ENCODE data around the gene LASP1NB.

LASP1NB gene

GRCh38 chr17:38925263-38925995 lies at the start of gene LASP1NB:
TSS of gene LASP1NB (plus strand) at chr17:38925614.
- DNase-seq (ENCODE audit: low read depth in 2 of 2): no peak

GRCh38 chr17:38877130-38877851 lies 48.1 kb upstream of the LASP1NB start:
- no peak for DNase-seq (ENCODE audit: low read depth in 2 of 2)

DNA sequence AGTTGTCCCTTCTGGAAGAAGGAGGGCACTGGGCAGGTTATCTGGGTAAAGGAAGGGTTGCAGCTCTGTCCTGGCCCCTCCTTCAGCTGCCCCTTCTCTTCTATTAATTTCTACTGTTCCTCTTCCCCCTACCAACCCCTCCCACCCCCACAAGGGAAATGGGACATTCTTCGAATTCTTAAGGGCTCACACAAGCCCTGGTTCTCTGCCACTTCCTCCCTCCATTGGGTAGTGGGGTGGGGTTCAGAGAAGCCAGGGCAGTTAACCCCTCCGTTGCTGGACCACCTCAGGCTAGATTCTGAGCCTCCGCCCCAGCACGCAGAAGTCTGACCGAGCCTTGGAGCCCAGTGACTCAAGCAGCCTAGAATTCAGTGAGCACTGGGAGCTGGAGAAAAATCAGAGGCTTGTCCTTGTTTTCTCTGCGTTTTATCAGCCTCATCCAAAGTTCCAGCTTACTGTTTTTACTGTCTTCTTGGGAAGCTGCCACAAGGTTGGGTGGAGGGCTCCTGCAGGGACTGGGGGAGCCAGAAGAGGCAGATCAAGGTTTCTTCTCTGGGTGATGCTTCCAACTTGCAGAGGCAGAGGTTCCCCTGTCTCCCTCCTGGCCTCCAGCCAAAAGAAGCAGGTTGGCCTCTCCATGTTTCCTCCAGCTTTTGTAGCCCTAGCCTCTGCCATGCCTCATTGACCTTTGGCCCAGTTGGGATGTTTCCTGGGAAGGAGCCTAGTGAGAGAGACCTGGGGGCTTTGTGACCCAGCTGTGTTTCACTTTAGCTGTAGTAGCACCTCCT lies 45.3 kb upstream of the LASP1NB start:
- DNase-seq (ENCODE audit: low read depth in 2 of 2): peak; percentile 26 to 66

- peak; percentile 56 to 57 for DNase-seq (ENCODE audit: low read depth in 2 of 2)
Measured at GRCh38 chr17:38881600-38882191, 43.7 kb upstream of the LASP1NB start.

- DNase-seq (ENCODE audit: low read depth in 2 of 2): no peak
Measured at GRCh38 chr17:38882870-38883269, 42.5 kb upstream of the LASP1NB start.

DNA sequence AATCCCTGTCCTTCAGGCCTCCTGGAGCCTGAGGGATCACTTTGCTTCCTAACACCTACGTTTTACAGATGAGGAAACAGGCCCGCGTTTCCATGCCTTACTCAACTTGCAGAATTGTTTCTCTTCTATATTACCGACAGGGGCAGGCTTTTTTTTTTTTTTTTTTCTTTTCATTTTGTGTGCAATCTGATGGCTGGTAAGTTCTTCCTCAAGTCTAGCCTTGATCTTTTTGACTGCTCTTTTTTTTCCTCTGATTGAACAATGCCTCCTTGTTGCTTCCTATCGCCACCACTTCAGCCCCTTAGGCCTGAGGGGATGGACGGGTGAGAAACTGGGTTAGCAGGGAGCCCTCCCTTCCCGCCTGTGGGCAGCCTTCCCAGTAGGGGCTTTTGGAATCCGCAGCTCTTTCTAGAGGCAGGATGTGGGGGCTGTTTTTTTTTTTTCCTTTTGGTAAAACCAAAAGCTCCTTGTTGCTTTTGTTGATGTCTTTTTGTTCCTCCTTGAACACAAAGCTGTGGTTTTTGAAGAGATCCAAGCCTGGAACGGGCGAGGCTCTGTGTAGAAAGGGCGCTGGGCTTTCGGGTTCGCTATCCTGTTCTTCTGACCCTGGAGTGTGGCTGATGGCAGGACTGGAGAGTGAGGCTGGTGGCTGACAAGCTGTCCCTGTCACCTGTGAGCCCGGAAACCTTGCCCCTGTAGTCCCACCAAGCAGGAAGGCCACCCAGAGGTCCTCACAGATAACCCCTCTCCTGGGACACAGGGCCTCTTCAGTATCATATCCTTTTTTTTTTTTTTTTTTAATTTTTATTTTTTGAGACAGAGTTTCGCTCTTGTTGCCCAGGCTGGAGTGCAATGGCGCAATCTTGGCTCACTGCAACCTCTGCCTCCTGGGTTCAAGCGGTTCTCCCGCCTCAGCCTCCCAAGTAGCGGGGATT lies 41.6 kb upstream of the LASP1NB start:
- no peak for DNase-seq (ENCODE audit: low read depth in 2 of 2)

- no peak for DNase-seq (ENCODE audit: low read depth in 2 of 2)
Measured at GRCh38 chr17:38885044-38885727, 40.2 kb upstream of the LASP1NB start.

DNA sequence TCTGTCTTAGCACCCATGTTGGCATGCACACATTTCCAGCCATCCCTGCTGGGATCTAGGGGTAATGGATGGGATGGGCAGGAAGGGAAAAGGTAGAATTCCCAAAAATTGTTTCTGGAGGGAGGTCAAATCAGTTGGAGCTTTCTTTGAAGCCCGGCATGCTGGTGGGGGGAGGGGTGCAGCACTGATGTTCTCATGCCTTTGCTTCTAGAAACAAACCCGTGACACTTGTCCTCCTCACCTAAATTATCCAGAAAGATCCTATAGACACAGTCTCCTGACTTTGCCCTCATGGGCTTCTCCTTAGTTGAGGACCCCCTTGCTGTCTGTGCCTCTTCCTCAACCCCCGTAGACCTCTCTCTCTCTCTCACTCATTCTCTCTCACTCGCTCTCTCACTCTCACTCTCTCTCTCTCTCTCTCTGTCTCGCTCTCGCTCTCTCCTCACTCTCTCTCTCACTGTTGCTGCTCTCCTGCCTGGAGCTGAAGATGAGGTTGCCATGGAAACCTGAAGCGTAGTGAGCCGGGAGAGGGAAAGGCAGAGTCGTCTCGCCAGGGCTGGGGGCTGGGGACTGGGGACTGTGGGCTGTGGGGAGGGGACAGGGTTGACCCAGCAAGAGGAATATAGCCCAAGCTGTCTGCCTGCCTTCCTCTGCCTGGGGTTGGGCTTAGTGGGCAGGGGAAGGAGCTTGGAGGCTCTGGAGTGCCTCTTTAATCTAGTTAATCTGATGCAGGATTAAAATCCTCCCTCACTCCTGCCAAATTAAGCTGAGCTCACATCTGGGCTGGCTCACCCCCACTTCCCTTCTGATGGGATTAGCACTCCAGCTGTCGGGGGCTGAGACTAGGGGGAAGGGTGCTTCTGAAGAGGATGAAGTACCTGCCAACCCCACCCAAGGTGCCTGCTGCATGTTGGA lies 39.4 kb upstream of the LASP1NB start:
- DNase-seq (ENCODE audit: low read depth in 2 of 2): no peak

GRCh38 chr17:38886643-38887010 lies 38.8 kb upstream of the LASP1NB start:
- DNase-seq (ENCODE audit: low read depth in 2 of 2): no peak

DNA sequence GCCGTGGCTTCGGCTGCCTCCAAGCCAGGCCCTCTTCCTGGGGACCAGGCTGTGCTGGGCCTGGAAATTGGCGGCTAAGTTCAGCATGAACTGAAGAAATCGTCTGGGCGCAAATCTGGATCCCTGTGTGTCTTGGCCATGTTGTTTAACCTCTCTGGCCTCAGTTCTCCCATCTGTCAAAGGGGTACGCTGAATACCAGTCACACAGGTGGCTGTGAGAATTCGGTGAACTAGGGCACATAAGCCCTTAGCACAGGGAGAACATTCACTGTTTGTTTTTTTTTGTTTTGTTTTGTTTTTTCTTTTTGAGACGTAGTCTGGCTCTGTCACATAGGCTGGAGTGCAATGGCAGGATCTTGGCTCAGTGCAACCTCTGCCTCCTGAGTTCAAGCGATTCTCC lies 36.6 kb upstream of the LASP1NB start:
- DNase-seq (ENCODE audit: low read depth in 2 of 2): no peak

GRCh38 chr17:38889745-38890409 lies 35.5 kb upstream of the LASP1NB start:
- DNase-seq (ENCODE audit: low read depth in 2 of 2): no peak

GRCh38 chr17:38890410-38890746 lies 35.0 kb upstream of the LASP1NB start:
- DNase-seq (ENCODE audit: low read depth in 2 of 2): no peak

DNA sequence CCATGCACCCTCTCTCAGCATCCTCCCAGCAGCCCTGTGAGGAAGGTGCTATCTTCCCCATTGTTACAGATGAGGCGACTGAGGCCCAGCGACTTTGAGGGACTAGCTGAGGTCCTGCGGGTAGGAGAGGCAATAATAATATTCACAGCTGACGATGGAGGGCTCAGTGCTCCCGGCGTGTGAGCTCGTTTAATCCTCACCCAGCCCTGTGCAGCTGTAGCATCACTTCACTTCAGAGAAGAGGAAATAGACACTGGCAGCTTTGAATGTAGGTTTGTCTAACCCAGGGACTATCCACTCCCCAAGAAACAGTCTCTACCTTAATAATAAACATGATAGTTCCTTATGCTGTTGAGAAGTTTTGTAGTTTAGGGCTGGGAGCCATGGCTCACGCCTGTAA lies 34.0 kb upstream of the LASP1NB start:
- no peak for DNase-seq (ENCODE audit: low read depth in 2 of 2)

- no peak for DNase-seq (ENCODE audit: low read depth in 2 of 2)
Measured at GRCh38 chr17:38892083-38892482, 33.3 kb upstream of the LASP1NB start.

GRCh38 chr17:38892620-38893019 lies 32.8 kb upstream of the LASP1NB start:
- DNase-seq (ENCODE audit: low read depth in 2 of 2): no peak

- no peak for DNase-seq (ENCODE audit: low read depth in 2 of 2)
Measured at GRCh38 chr17:38893113-38893512, 32.3 kb upstream of the LASP1NB start.

GRCh38 chr17:38893607-38894006 lies 31.8 kb upstream of the LASP1NB start:
- DNase-seq (ENCODE audit: low read depth in 2 of 2): peak in 1 of 2 donors; percentile 56

- DNase-seq (ENCODE audit: low read depth in 2 of 2): peak; percentile 44 to 48
Measured at GRCh38 chr17:38894276-38894675, 31.1 kb upstream of the LASP1NB start.
